GM12878 (cell line): ENCODE measurements around the gene DKK3. TPM values are rescaled to one million over a fixed set of nuclear protein-coding genes. Genes with fewer than 3 reads are reported as not detected.

Experiments used
- ATAC-seq: fragments of 200-7000 bp; cut with Tn5 transposase; 3 replicates; pipeline ENCODE4 v1.9.1; 2020; ENCODE audit warnings: mild to moderate bottlenecking, moderate library complexity
- BruUV-seq: library from RNA; stranded (reverse); fragments of 400-500 nt; replicated peaks from 2 replicates; lab custom pipeline; 2021; lab: Mats Ljungman, UMichigan
- CTCF ChIA-PET: fragments of 300-600 bp; sonication (Branson Sonifier 250); formaldehyde crosslinking; extraction: SDS; loops from one replicate; lab custom pipeline; 2021; ENCODE audit warnings: inconsistent platforms; lab: Yijun Ruan, JAX
- POLR2A ChIA-PET: fragments of 350-600 bp; formaldehyde crosslinking; extraction: SDS; loops from one replicate; lab custom pipeline; 2021; ENCODE audit warnings: inconsistent platforms; lab: Charles Lee
- RAD21 ChIA-PET: fragments of 300-600 bp; sonication (Branson Sonifier 250); formaldehyde crosslinking; loops from one replicate; lab custom pipeline; 2023; ENCODE audit warnings: antibody characterized with exemption; ENCODE audit not compliant: unreplicated experiment; lab: Charles Lee
- SMC1A ChIA-PET: fragments of 300-600 bp; sonication (Branson Sonifier 250); formaldehyde crosslinking; loops from one replicate; lab custom pipeline; 2023; ENCODE audit not compliant: unreplicated experiment, uncharacterized antibody; lab: Charles Lee
- DNase-seq: peaks from one replicate; pipeline ENCODE4 v3.0.0-alpha.2; 2011; ENCODE audit warnings: low read depth, low spot score
- FAIRE-seq: peaks from 3 replicates; lab custom pipeline; 2011; peaks lifted over from hg19 to GRCh38; lab: Jason Lieb, UNC
- H2AFZ ChIP-seq: 2 replicates; pipeline ENCODE4 v1.6.0; 2011; ENCODE audit warnings: low read depth, low read length, control low read depth; ENCODE audit not compliant: control insufficient read depth
- H3K27ac ChIP-seq: 2 replicates; pipeline ENCODE4 v1.5.1; 2011; ENCODE audit warnings: control low read depth; ENCODE audit not compliant: control insufficient read depth, insufficient read depth
- H3K27me3 ChIP-seq, 2 experiments: replicated peaks in 1 of 2; 2 replicates each; pipeline versions ENCODE4 v1.6.0 to v1.6.1; 2011; ENCODE audit warnings: low read length in 1 of 2; ENCODE audit not compliant: control insufficient read depth in 2 of 2, insufficient read depth in 2 of 2
- H3K36me3 ChIP-seq, 2 experiments: 2 replicates each; pipeline ENCODE4 v1.5.1; 2011; ENCODE audit warnings: low read length in 1 of 2; ENCODE audit not compliant: control insufficient read depth in 2 of 2, insufficient read depth in 2 of 2
- H3K4me1 ChIP-seq: 2 replicates; pipeline ENCODE4 v1.6.1; 2011; ENCODE audit warnings: mild to moderate bottlenecking, low read length, moderate library complexity, mixed read lengths; ENCODE audit not compliant: control insufficient read depth, insufficient read depth
- H3K4me2 ChIP-seq: 2 replicates; pipeline ENCODE4 v1.6.0; 2011; ENCODE audit warnings: control low read depth; ENCODE audit not compliant: control insufficient read depth, insufficient read depth
- H3K4me3 ChIP-seq: fragments of 200-600 bp; sonication (generic); 2 replicates; pipeline ENCODE4 v1.5.1; 2016
- H3K79me2 ChIP-seq: 2 replicates; pipeline ENCODE4 v1.6.0; 2011; ENCODE audit warnings: low read length; ENCODE audit not compliant: control insufficient read depth, insufficient read depth
- H3K9ac ChIP-seq: 2 replicates; pipeline ENCODE4 v1.8.0; 2011; ENCODE audit warnings: low read length, control low read depth, mixed read lengths; ENCODE audit not compliant: control insufficient read depth, insufficient read depth
- H3K9me3 ChIP-seq: replicated peaks from 3 replicates; pipeline ENCODE4 v1.5.1; 2011; ENCODE audit warnings: mild to moderate bottlenecking, low read length; ENCODE audit not compliant: control insufficient read depth, insufficient read depth
- H4K20me1 ChIP-seq: 2 replicates; pipeline ENCODE4 v1.6.0; 2011; ENCODE audit not compliant: control insufficient read depth, insufficient read depth
- ASH2L ChIP-seq: fragments of 300-600, 200-600 bp; sonication (generic); IDR thresholded peaks from 2 replicates; pipeline ENCODE4 v1.6.1; 2017; ENCODE audit warnings: low read depth, mild to moderate bottlenecking, borderline replicate concordance
- BACH1 ChIP-seq: fragments of 450-650 bp; IDR thresholded peaks from 2 replicates; pipeline ENCODE4 v1.6.1; 2017; ENCODE audit warnings: mild to moderate bottlenecking, borderline replicate concordance
- CBX3 ChIP-seq: fragments of 200-600 bp; sonication (generic); IDR thresholded peaks from 2 replicates; pipeline ENCODE4 v1.6.1; 2016; ENCODE audit warnings: low read depth, borderline replicate concordance
- CREB1 ChIP-seq: IDR thresholded peaks from 2 replicates; pipeline ENCODE4 v1.6.1; 2012; ENCODE audit warnings: low read depth, mild to moderate bottlenecking, inconsistent platforms
- IKZF1 ChIP-seq: fragments of 450-650 bp; conservative IDR thresholded peaks from 2 replicates; pipeline ENCODE4 v1.6.1; 2017; ENCODE audit warnings: antibody characterized with exemption, mild to moderate bottlenecking
- NBN ChIP-seq: fragments of 450-650 bp; IDR thresholded peaks from 2 replicates; pipeline ENCODE4 v1.6.1; 2016
- NFYA ChIP-seq: IDR thresholded peaks from 2 replicates; pipeline ENCODE4 v1.6.1; 2011; ENCODE audit warnings: low read depth, mild to moderate bottlenecking, low read length, improper control_type of control experiment, borderline replicate concordance
- NR2C1 ChIP-seq: fragments of 450-650 bp; IDR thresholded peaks from 2 replicates; pipeline ENCODE4 v1.6.1; 2017; ENCODE audit warnings: antibody characterized with exemption, mild to moderate bottlenecking, moderate library complexity
- RAD51 ChIP-seq: fragments of 450-650 bp; IDR thresholded peaks from 2 replicates; pipeline ENCODE4 v1.6.1; 2016; ENCODE audit warnings: moderate library complexity, mild to moderate bottlenecking, inconsistent platforms
- SREBF2 ChIP-seq: IDR thresholded peaks from 2 replicates; pipeline ENCODE4 v1.6.1; 2012; ENCODE audit warnings: mild to moderate bottlenecking, low read length
- WGBS: methylation state at CpG from one replicate; pipeline ENCODE4 v1.1.6; 2016; ENCODE audit warnings: low lambda C conversion rate; ENCODE audit not compliant: insufficient replicate concordance, insufficient coverage; ENCODE audit errors: missing lambda C conversion rate; 5-methylcytosine and 5-hydroxymethylcytosine counted together
- in situ Hi-C: fragments of 300-500 bp; cut with MboI; formaldehyde crosslinking; loops from 9 replicates; pipeline ENCODE4 v1.14.3; 2018; ENCODE audit warnings: mixed read lengths
- intact Hi-C: fragments of 100-400 bp; cut with micrococcal nuclease; formaldehyde crosslinking; loops from one replicate; pipeline ENCODE4 v1.14.2; 2022; ENCODE audit not compliant: unreplicated experiment
- polyA plus RNA-seq, 11 experiments: library from polyadenylated mRNA; depleted of rRNA in 4 of 11; unstranded in 6 of 11; stranded (reverse) in 5 of 11; fragments of >200 nt; fragmentation: Nextera tagmentation in 4 of 11; fragmentation: Illumina TruSeq in 1 of 11; extraction: Ambion mirVana in 4 of 11; extraction: Trizol in 1 of 11; gene quantifications; 1 replicate in 1 of 11; 2 replicates in 10 of 11; pipeline versions ENCODE4 v1.2.1 to v1.2.3, GENCODE V29; 2011 to 2016; ENCODE audit warnings: inconsistent platforms in 2 of 11, missing spikeins in 2 of 11, low read depth in 1 of 11
- total RNA-seq, 4 experiments: library from RNA; depleted of rRNA in 3 of 4; stranded (reverse); fragments of >200 nt in 3 of 4; fragmentation: Illumina TruSeq in 1 of 4; extraction: Trizol in 1 of 4; gene quantifications; 2 replicates each; pipeline versions ENCODE4 v1.2.1 to v1.2.3, GENCODE V29; 2013 to 2021
- TF ChIP-seq, protein P1 (sequence below): IDR thresholded peaks from 2 replicates; pipeline ENCODE4 v1.6.1; 2011; ENCODE audit warnings: borderline replicate concordance, low read depth, mild to moderate bottlenecking, moderate library complexity, mixed read lengths, low read length; ENCODE audit not compliant: insufficient read depth; ENCODE audit errors: extremely low read length
- TF ChIP-seq, protein P2 (sequence below): fragments of 450-650 bp; IDR thresholded peaks from 2 replicates; pipeline ENCODE4 v1.6.1; 2017; ENCODE audit warnings: mild to moderate bottlenecking, low read depth, inconsistent platforms; ENCODE audit not compliant: poor library complexity, severe bottlenecking
- TF ChIP-seq, protein P3 (sequence below): fragments of 450-650 bp; IDR thresholded peaks from 2 replicates; pipeline ENCODE4 v1.6.1; 2017; ENCODE audit warnings: antibody characterized with exemption, mild to moderate bottlenecking, moderate library complexity
- TF ChIP-seq, protein P4 (sequence below): fragments of 450-650 bp; IDR thresholded peaks from 2 replicates; pipeline ENCODE4 v1.6.1; 2018; ENCODE audit warnings: borderline replicate concordance, mild to moderate bottlenecking; ENCODE audit not compliant: partially characterized antibody

The DKK3 gene
- total and polyA plus RNA-seq, 10 of the 15 experiments (the other 5 are each of a cell fraction or from before 2014, with no cell fraction given) = 0.07 to 0.16 (median 0.15) TPM; not detected in 7

DNA sequence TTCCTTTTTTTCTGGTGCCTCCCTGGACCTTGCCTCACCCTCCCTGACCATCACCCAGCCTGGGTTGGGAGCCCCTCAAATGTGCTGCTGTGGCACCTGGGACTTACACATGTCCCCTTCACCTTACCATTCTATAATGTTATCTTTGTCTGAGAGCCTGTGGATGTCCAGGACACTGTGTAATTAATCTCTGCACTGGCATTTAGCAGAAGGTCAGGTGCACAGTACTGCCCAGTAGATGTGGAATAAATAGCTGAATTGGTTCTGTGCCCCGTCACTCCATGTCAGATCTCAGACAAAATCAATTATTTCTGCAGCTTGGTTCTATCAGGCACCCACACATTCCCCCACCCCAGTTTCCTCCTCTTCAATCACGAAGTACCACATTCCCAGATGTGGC lies 19.9 kb upstream of the DKK3 start:
- in situ Hi-C loops = no loop called here
- BruUV-seq = no TSS peak
- Histone ChIP-seq H3K79me2 (no peaks in the 10 kb centered on the region), H2AFZ (no peak overlapping the region), H3K4me2 (no peak overlapping the region), H3K4me3 (no peak overlapping the region), H3K27me3 (no peaks in the 10 kb centered on the region), H3K27ac (no peak overlapping the region), H4K20me1 (no peaks in the 10 kb centered on the region), H3K9ac (no peak overlapping the region), H3K4me1 (peaks cover 3% of the 10 kb centered on the region; the same call in 1 of the 2 replicates), H3K9me3 (peaks cover 5% of the 10 kb centered on the region; the same call in 1 of the 3 replicates), H3K36me3 (no peaks in the 10 kb centered on the region)
- ATAC-seq = no peak
- POLR2A ChIA-PET = interaction anchor here (0.5 kb wide), 1 partner anchor 34 kb away, joined by 3 read pairs; no protein-coding TSS in a partner anchor
- SMC1A ChIA-PET = interaction anchor here (0.6 kb wide), 1 partner anchor 49 kb away, joined by 4 read pairs; no protein-coding TSS in a partner anchor
- RAD21 ChIA-PET = interaction anchor here (1.1 kb wide), 1 partner anchor 16 kb away, joined by 3 read pairs; no protein-coding TSS in a partner anchor
- TF ChIP-seq NBN = no peak
- no peak for TF ChIP-seq CBX3
- TF ChIP-seq RAD51 = no peak
- no peak for TF ChIP-seq NFYA
- no peak for TF ChIP-seq BACH1
- TF ChIP-seq, protein P1, sequence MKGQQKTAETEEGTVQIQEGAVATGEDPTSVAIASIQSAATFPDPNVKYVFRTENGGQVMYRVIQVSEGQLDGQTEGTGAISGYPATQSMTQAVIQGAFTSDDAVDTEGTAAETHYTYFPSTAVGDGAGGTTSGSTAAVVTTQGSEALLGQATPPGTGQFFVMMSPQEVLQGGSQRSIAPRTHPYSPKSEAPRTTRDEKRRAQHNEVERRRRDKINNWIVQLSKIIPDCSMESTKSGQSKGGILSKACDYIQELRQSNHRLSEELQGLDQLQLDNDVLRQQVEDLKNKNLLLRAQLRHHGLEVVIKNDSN = no peak
- no peak for TF ChIP-seq ASH2L
- TF ChIP-seq, protein P2, sequence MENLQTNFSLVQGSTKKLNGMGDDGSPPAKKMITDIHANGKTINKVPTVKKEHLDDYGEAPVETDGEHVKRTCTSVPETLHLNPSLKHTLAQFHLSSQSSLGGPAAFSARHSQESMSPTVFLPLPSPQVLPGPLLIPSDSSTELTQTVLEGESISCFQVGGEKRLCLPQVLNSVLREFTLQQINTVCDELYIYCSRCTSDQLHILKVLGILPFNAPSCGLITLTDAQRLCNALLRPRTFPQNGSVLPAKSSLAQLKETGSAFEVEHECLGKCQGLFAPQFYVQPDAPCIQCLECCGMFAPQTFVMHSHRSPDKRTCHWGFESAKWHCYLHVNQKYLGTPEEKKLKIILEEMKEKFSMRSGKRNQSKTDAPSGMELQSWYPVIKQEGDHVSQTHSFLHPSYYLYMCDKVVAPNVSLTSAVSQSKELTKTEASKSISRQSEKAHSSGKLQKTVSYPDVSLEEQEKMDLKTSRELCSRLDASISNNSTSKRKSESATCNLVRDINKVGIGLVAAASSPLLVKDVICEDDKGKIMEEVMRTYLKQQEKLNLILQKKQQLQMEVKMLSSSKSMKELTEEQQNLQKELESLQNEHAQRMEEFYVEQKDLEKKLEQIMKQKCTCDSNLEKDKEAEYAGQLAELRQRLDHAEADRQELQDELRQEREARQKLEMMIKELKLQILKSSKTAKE = no peak
- TF ChIP-seq CREB1 = no peak
- TF ChIP-seq SREBF2 = no peak
- no peak for TF ChIP-seq IKZF1
- TF ChIP-seq, protein P3, sequence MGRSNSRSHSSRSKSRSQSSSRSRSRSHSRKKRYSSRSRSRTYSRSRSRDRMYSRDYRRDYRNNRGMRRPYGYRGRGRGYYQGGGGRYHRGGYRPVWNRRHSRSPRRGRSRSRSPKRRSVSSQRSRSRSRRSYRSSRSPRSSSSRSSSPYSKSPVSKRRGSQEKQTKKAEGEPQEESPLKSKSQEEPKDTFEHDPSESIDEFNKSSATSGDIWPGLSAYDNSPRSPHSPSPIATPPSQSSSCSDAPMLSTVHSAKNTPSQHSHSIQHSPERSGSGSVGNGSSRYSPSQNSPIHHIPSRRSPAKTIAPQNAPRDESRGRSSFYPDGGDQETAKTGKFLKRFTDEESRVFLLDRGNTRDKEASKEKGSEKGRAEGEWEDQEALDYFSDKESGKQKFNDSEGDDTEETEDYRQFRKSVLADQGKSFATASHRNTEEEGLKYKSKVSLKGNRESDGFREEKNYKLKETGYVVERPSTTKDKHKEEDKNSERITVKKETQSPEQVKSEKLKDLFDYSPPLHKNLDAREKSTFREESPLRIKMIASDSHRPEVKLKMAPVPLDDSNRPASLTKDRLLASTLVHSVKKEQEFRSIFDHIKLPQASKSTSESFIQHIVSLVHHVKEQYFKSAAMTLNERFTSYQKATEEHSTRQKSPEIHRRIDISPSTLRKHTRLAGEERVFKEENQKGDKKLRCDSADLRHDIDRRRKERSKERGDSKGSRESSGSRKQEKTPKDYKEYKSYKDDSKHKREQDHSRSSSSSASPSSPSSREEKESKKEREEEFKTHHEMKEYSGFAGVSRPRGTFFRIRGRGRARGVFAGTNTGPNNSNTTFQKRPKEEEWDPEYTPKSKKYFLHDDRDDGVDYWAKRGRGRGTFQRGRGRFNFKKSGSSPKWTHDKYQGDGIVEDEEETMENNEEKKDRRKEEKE = no peak
- TF ChIP-seq NR2C1 = no peak
- TF ChIP-seq, protein P4, sequence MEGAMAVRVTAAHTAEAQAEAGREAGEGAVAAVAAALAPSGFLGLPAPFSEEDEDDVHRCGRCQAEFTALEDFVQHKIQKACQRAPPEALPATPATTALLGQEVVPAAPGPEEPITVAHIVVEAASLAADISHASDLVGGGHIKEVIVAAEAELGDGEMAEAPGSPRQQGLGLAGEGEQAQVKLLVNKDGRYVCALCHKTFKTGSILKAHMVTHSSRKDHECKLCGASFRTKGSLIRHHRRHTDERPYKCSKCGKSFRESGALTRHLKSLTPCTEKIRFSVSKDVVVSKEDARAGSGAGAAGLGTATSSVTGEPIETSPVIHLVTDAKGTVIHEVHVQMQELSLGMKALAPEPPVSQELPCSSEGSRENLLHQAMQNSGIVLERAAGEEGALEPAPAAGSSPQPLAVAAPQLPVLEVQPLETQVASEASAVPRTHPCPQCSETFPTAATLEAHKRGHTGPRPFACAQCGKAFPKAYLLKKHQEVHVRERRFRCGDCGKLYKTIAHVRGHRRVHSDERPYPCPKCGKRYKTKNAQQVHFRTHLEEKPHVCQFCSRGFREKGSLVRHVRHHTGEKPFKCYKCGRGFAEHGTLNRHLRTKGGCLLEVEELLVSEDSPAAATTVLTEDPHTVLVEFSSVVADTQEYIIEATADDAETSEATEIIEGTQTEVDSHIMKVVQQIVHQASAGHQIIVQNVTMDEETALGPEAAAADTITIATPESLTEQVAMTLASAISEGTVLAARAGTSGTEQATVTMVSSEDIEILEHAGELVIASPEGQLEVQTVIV = no peak
- WGBS = 24% methylated on average over 2 of the region's 2 CpGs
- CTCF ChIA-PET = interaction anchor here (0.9 kb wide), 1 partner anchor 19 kb away, joined by 3 read pairs; no protein-coding TSS in a partner anchor
- intact Hi-C loops = no loop called here
- FAIRE-seq = no peak
- DNase-seq = no peak
